C4-2B (cell line): ENCODE results near the gene ITGB1.

Source experiments
- CTCF ChIP-seq: fragments of 450-650 bp; conservative IDR thresholded peaks from 2 replicates; pipeline ENCODE4 v1.5.1; 2017; ENCODE audit warnings: mild to moderate bottlenecking
- ZFX ChIP-seq: fragments of 450-650 bp; IDR thresholded peaks from 2 replicates; pipeline ENCODE4 v1.6.1; 2017

- TF ChIP-seq CTCF (no peak), ZFX (no peak)
These were observed 18.5 kb downstream of the ITGB1 start for GRCh38 chr10:32939296-32940111.
